ENCODE measurements around the gene EAF1. TPM values are rescaled to one million over a fixed set of nuclear protein-coding genes. Genes with fewer than 3 reads are reported as not detected.

Gene EAF1
- total and polyA plus RNA-seq, 2 of the 8 experiments (the other 6 are each of a cell fraction or from before 2014, with no cell fraction given) = 13.9 to 26.8 TPM

- Histone ChIP-seq H3K79me2 (ENCODE audit: control insufficient read depth in 1 of 2, insufficient read depth in 2 of 2, low read length in 2 of 2) (no peaks in the 10 kb centered on the region), H3K36me3 (ENCODE audit: control insufficient read depth in 2 of 4, insufficient read depth in 4 of 4, low read length in 3 of 4) (no peaks in the 10 kb centered on the region), H2BK15ac (ENCODE audit: low read length) (no peak overlapping the region), H3K27me3 (replicated peaks in 1 of 4; ENCODE audit: control insufficient read depth in 3 of 4, extremely low read depth in 1 of 4, insufficient read depth in 3 of 4, low read length in 3 of 4) (no peaks in the 10 kb centered on the region), H3K14ac (ENCODE audit: insufficient read length) (no peak overlapping the region), H3K4me3 (ENCODE audit: extremely low read depth in 1 of 4, insufficient read depth in 2 of 4, low read depth in 3 of 4, low read length in 4 of 4) (no peak overlapping the region), H4K91ac (replicated peaks; ENCODE audit: insufficient read length, low read length) (no peak overlapping the region), H4K20me1 (replicated peaks in 1 of 2; ENCODE audit: control insufficient read depth in 1 of 2, insufficient read depth in 2 of 2, low read length in 2 of 2) (no peaks in the 10 kb centered on the region), H3K27ac (ENCODE audit: low read depth, low read length) (no peak overlapping the region), H3K79me1 (ENCODE audit: low read depth, low read length) (no peaks in the 10 kb centered on the region), H3K9me3 (ENCODE audit: insufficient read depth in 2 of 2, low read depth in 1 of 2, low read length in 1 of 2) (no peaks in the 10 kb centered on the region), H2BK120ac (replicated peaks; ENCODE audit: low read depth, low read length) (no peak overlapping the region), H3K4me1 (replicated peaks in 1 of 4; ENCODE audit: control insufficient read depth in 3 of 4, insufficient read depth in 4 of 4, low read length in 3 of 4) (no peaks in the 10 kb centered on the region), H2AFZ (ENCODE audit: low read length) (no peak overlapping the region), H2AK5ac (ENCODE audit: low read depth, low read length) (no peak overlapping the region), H3K4me2 (ENCODE audit: insufficient read depth in 1 of 2, low read depth in 2 of 2, low read length in 2 of 2) (no peak overlapping the region), H3K23me2 (ENCODE audit: low read depth, low read length) (no peaks in the 10 kb centered on the region), H2BK5ac (ENCODE audit: low read depth, low read length) (no peak overlapping the region), H2BK12ac (ENCODE audit: low read depth, low read length) (no peak overlapping the region), H3K18ac (ENCODE audit: extremely low read depth, low read length) (no peak overlapping the region), H4K5ac (ENCODE audit: insufficient read length, low read depth, low read length) (no peak overlapping the region), H3K4ac (replicated peaks; ENCODE audit: insufficient read length, low read depth, low read length) (no peak overlapping the region), H2BK20ac (ENCODE audit: low read length) (no peak overlapping the region), H3K56ac (replicated peaks; ENCODE audit: insufficient read length, low read depth, low read length) (no peak overlapping the region), H3K23ac (ENCODE audit: insufficient read length) (no peak overlapping the region), H4K8ac (ENCODE audit: extremely low read depth, insufficient read depth, low read length) (no peak overlapping the region), H3K9ac (replicated peaks in 1 of 4; ENCODE audit: extremely low read depth in 1 of 4, low read depth in 3 of 4, low read length in 3 of 4) (no peak overlapping the region)
- no peak for TF ChIP-seq RNF2 (IDR thresholded peaks at IDR 0.05; ENCODE audit: borderline replicate concordance, low read depth, low read length, missing control alignments, poor library complexity, severe bottlenecking)
- TF ChIP-seq SP1 (IDR thresholded peaks at IDR 0.05; ENCODE audit: low read depth, low read length) = no peak
- TF ChIP-seq RBBP5 (IDR thresholded peaks at IDR 0.05; ENCODE audit: borderline replicate concordance, low read depth, low read length) = no peak
- no peak for TF ChIP-seq JUN (IDR thresholded peaks at IDR 0.05; ENCODE audit: low read depth, low read length)
- no peak for TF ChIP-seq KDM4A (IDR thresholded peaks at IDR 0.05; ENCODE audit: low read depth, low read length, severe bottlenecking)
- no peak for TF ChIP-seq SUZ12 (IDR thresholded peaks at IDR 0.05; ENCODE audit: low read length)
- no peak for TF ChIP-seq E2F6 (IDR thresholded peaks at IDR 0.05)
- TF ChIP-seq CBX5 (IDR thresholded peaks at IDR 0.05; ENCODE audit: low read depth, low read length) = no peak
- TF ChIP-seq POU5F1 (IDR thresholded peaks at IDR 0.05; ENCODE audit: low read depth, low read length) = no peak
- TF ChIP-seq POLR2A (IDR thresholded peaks at IDR 0.05; ENCODE audit: control extremely low read depth in 1 of 2, low read depth in 2 of 2, low read length in 2 of 2) = no peak
- FAIRE-seq (no peak), DNase-seq (ENCODE audit: low read depth in 1 of 2, low spot score in 2 of 2) (no peak)
- CTCF ChIA-PET (ENCODE audit: partially characterized antibody) = interaction anchor here (0.8 to 1.0 kb wide), 2 partner anchors 37 to 522 kb away, joined by 3 read pairs; no protein-coding TSS in a partner anchor
- WGBS, 2 experiments (ENCODE audit: extremely low coverage in 1 of 2, insufficient coverage in 1 of 2, insufficient read length in 1 of 2, insufficient replicate concordance in 2 of 2, low coverage in 1 of 2, low lambda C conversion rate in 2 of 2, missing lambda C conversion rate in 1 of 2) = 80% methylated on average over 9 of the region's 9 CpGs; no CpG with 5 or more reads in 1 of the 2 experiments
- POLR2A ChIA-PET (ENCODE audit: partially characterized antibody) = no interaction called here
Observed at GRCh38 chr3:15452156-15452555, 24.8 kb downstream of the EAF1 start.

Measured in H1 (cell line).